Measurements from ENCODE around the gene SRF.

Gene SRF

GRCh38 chr6:43183441-43183840 lies 12.4 kb downstream of the SRF start:
- peak overlapping the region; percentile 91 for H3K4me3 Mint-ChIP-seq
- no peaks in the 10 kb centered on the region for H3K9me3 Mint-ChIP-seq
- no peak for DNase-seq
- H3K36me3 Mint-ChIP-seq (ENCODE audit: low read depth) = peaks cover 41% of the 10 kb centered on the region
- no peak for TF ChIP-seq CTCF (IDR thresholded peaks at IDR 0.05)
- no peak overlapping the region for H3K27ac Mint-ChIP-seq
- H3K4me1 Mint-ChIP-seq = peaks cover 53% of the 10 kb centered on the region
- no peaks in the 10 kb centered on the region for H3K27me3 Mint-ChIP-seq (ENCODE audit: low read depth, poor library complexity)

- DNase-seq = no peak
- TF ChIP-seq CTCF (IDR thresholded peaks at IDR 0.05) = no peak
- Mint-ChIP-seq H3K36me3 (ENCODE audit: low read depth) (peaks cover 42% of the 10 kb centered on the region), H3K27me3 (ENCODE audit: low read depth, poor library complexity) (no peaks in the 10 kb centered on the region), H3K4me3 (peak overlapping the region; percentile 50), H3K4me1 (peaks cover 43% of the 10 kb centered on the region), H3K9me3 (no peaks in the 10 kb centered on the region), H3K27ac (peak overlapping the region; percentile 24)
Measured at GRCh38 chr6:43184268-43184985, 13.4 kb downstream of the SRF start.

GRCh38 chr6:43185391-43185985 lies 14.4 kb downstream of the SRF start:
- H3K36me3 Mint-ChIP-seq (ENCODE audit: low read depth) = peaks cover 42% of the 10 kb centered on the region
- TF ChIP-seq CTCF (IDR thresholded peaks at IDR 0.05) = no peak

GRCh38 chr6:43186019-43186418 lies 14.9 kb downstream of the SRF start:
- Mint-ChIP-seq H3K4me3 (no peak overlapping the region), H3K4me1 (peaks cover 29% of the 10 kb centered on the region), H3K27ac (no peak overlapping the region), H3K9me3 (no peaks in the 10 kb centered on the region), H3K36me3 (ENCODE audit: low read depth) (peaks cover 42% of the 10 kb centered on the region), H3K27me3 (ENCODE audit: low read depth, poor library complexity) (no peaks in the 10 kb centered on the region)
- DNase-seq = no peak
- TF ChIP-seq CTCF (IDR thresholded peaks at IDR 0.05) = no peak

More at GRCh38 chr6:43185391-43185985, 14.4 kb downstream of the SRF start:
- DNase-seq = no peak
- no peak overlapping the region for H3K27ac Mint-ChIP-seq
- no peaks in the 10 kb centered on the region for H3K27me3 Mint-ChIP-seq (ENCODE audit: low read depth, poor library complexity)
- H3K4me1 Mint-ChIP-seq = peaks cover 34% of the 10 kb centered on the region
- H3K9me3 Mint-ChIP-seq = no peaks in the 10 kb centered on the region
- H3K4me3 Mint-ChIP-seq = no peak overlapping the region

- Mint-ChIP-seq H3K4me1 (peaks cover 22% of the 10 kb centered on the region), H3K9me3 (no peaks in the 10 kb centered on the region), H3K36me3 (ENCODE audit: low read depth) (peaks cover 42% of the 10 kb centered on the region), H3K4me3 (no peak overlapping the region), H3K27ac (no peak overlapping the region), H3K27me3 (ENCODE audit: low read depth, poor library complexity) (no peaks in the 10 kb centered on the region)
- no peak for DNase-seq
- TF ChIP-seq CTCF (IDR thresholded peaks at IDR 0.05) = no peak
Measured at GRCh38 chr6:43186706-43187105, 15.6 kb downstream of the SRF start.

GRCh38 chr6:43187821-43188220 lies 16.8 kb downstream of the SRF start:
- no peak overlapping the region for H3K27ac Mint-ChIP-seq
- peaks cover 46% of the 10 kb centered on the region for H3K36me3 Mint-ChIP-seq (ENCODE audit: low read depth)
- no peaks in the 10 kb centered on the region for H3K9me3 Mint-ChIP-seq
- no peak for TF ChIP-seq CTCF (IDR thresholded peaks at IDR 0.05)
- peaks cover 15% of the 10 kb centered on the region for H3K4me1 Mint-ChIP-seq
- DNase-seq = no peak
- H3K27me3 Mint-ChIP-seq (ENCODE audit: low read depth, poor library complexity) = no peaks in the 10 kb centered on the region
- no peak overlapping the region for H3K4me3 Mint-ChIP-seq

Data from nephron progenitor cell (in vitro differentiated cells).